NCI-H69 (cell line): ENCODE results near the gene COP1.
"Not testable (repeated sequence)": the region's sequence is repeated elsewhere in the genome, so short reads cannot be mapped to it uniquely, and the experiment has no call there.

Source experiments
- DNase-seq: peaks from one replicate; lab custom pipeline; 2025; lab: John Stamatoyannopoulos, UW

Gene COP1

GRCh38 chr1:176206961-176207902 lies at the start of gene COP1:
Gene COP1, minus strand, starts transcription at chr1:176207286. Its CDS starts 308 bp downstream, at chr1:176206978.
- DNase-seq, result peak; percentile 98

GRCh38 chr1:176252191-176252590 lies 45.1 kb upstream of the COP1 start:
- no peak for DNase-seq

- no peak for DNase-seq
Observed at GRCh38 chr1:176244851-176245250, 37.8 kb upstream of the COP1 start.

GRCh38 chr1:176243746-176244145 lies 36.7 kb upstream of the COP1 start:
- no peak for DNase-seq

- DNase-seq, result peak; percentile 75
Observed at GRCh38 chr1:176241385-176242015, 34.4 kb upstream of the COP1 start.

- DNase-seq, result not testable (repeated sequence)
Observed at GRCh38 chr1:176233657-176234056, 26.6 kb upstream of the COP1 start.

GRCh38 chr1:176227579-176227978 lies 20.5 kb upstream of the COP1 start:
- DNase-seq, result no peak

GRCh38 chr1:176225911-176226310 lies 18.8 kb upstream of the COP1 start:
- peak; percentile 37 for DNase-seq

- peak; percentile 37 for DNase-seq
Observed at GRCh38 chr1:176225479-176225875, 18.4 kb upstream of the COP1 start.

- DNase-seq, result peak; percentile 5
Observed at GRCh38 chr1:176222196-176222595, 15.1 kb upstream of the COP1 start.

GRCh38 chr1:176220100-176220689 lies 13.1 kb upstream of the COP1 start:
- peak; percentile 24 for DNase-seq

GRCh38 chr1:176217461-176218099 lies 10.5 kb upstream of the COP1 start:
- DNase-seq, result no peak

- no peak for DNase-seq
Observed at GRCh38 chr1:176216031-176216430, 8.9 kb upstream of the COP1 start.

GRCh38 chr1:176211396-176212165 lies 4.5 kb upstream of the COP1 start:
- no peak for DNase-seq

GRCh38 chr1:176208034-176208433 lies 948 bp upstream of the COP1 start:
- DNase-seq, result no peak

- DNase-seq, result peak; percentile 77
Observed at GRCh38 chr1:176206006-176206960, 803 bp downstream of the COP1 start.

- DNase-seq, result peak; percentile 38
Observed at GRCh38 chr1:176205332-176205914, 1.7 kb downstream of the COP1 start.

- not testable (repeated sequence) for DNase-seq
Observed at GRCh38 chr1:176204655-176205054, 2.4 kb downstream of the COP1 start.

GRCh38 chr1:176203735-176204134 lies 3.4 kb downstream of the COP1 start:
- DNase-seq, result no peak

- DNase-seq, result no peak
Observed at GRCh38 chr1:176201568-176201967, 5.5 kb downstream of the COP1 start.
